ENCODE data around the gene ZNF385B. TPM values are rescaled to one million over a fixed set of nuclear protein-coding genes. Genes with fewer than 3 reads are reported as not detected.

The ZNF385B gene
- total RNA-seq, 1 donor from 2014 or later, result not detected

GRCh38 chr2:179856205-179856604 is 5.2 kb downstream of the ZNF385B start:
- no peak for DNase-seq (ENCODE audit: low read depth in 2 of 2)

DNA sequence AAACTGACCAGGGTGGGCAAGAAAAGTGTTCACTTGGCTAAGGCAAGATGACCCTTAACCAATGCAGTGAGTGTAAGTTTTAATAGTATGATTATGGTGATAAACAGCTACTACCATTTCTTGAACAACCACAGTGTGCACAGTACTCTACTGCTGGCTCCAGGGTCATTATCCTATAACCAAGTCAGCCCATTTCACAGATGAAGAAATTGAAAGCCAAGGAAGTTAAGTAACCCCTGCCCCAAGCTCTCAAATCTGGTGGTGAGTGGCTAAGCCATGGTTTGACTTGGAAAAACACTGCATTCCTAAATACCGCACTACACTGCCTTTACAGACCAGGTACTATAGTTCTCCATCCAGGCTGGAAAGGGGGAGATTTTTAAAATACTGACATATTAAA is 5.7 kb downstream of the ZNF385B start:
- DNase-seq (ENCODE audit: low read depth in 2 of 2), result no peak

- no peak for DNase-seq (ENCODE audit: low read depth in 2 of 2)
Measured at GRCh38 chr2:179854891-179855290, 6.5 kb downstream of the ZNF385B start.

DNA sequence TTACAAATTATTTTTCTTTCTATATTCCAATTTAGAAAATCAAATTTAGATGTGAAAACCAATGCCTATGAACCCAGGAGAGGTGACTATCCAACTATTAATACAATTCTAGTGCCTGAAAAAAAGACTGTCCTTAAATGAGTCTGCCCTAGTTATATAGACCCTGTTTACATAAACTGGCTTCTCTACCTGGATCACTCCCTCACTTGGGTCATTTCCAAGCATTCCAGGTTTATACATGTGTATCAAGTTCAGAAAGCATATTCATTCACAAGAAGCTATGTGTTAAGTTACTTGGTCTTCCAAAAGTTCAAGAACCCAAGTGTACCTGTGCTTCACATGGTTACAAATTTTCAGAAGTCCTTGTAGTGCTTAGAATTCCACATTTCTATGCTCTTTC is 8.3 kb downstream of the ZNF385B start:
- DNase-seq (ENCODE audit: low read depth in 2 of 2), result no peak

GRCh38 chr2:179850188-179850587 is 11.2 kb downstream of the ZNF385B start:
- no peak for DNase-seq (ENCODE audit: low read depth in 2 of 2)

GRCh38 chr2:179849719-179850118 is 11.7 kb downstream of the ZNF385B start:
- DNase-seq (ENCODE audit: low read depth in 2 of 2), result no peak

DNA sequence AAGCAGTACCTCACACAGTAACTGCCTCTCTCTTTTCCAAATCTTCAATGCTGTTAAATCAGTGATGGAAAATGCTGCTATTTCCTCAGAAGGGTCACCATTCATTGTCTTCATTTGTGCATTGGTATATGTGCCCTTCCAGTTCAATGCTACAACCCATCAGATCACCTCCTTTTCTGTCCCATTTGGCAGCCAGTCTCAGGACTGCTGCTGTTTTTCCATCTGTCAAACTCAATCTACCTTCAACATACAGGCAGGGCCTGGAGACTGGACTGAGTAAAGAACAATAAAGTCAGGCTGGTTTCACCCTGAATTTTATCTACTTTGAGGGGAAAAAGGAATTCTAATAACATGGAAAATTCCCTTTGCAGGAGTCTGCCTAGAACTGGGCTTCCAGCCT is 17.9 kb downstream of the ZNF385B start:
- no peak for DNase-seq (ENCODE audit: low read depth in 2 of 2)

DNA sequence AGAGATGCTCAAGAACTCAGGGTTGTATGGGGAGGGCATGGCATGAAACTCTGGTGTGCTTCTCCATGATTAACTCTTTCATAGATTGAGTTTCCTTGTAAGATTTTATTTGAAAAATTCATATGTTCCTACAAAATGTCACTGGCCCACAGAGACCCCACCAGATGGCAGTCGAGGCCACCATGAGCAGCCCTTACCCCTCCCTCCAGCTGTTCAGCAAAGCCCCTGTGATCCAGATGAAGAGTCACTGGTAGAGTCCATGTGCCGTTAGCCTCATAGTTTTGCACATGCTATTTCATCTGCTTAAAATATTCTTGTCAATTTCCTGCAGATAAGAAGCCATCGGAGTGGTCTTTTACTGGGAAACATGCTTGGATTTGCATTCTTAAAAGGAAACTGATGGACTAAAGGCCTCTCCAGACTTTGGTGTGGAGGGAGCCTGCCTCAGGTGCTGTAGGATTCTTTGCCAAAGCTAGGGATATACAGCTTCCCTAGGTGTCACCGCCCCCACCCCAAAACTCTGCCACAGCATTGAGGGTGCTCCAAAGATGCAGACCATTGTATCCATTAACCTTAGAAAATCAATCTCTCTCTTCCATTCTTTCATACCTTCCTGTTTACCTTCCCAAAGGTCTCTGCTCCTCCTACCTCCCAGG is 18.8 kb downstream of the ZNF385B start:
- DNase-seq (ENCODE audit: low read depth in 2 of 2), result peak; percentile 22 to 53

DNA sequence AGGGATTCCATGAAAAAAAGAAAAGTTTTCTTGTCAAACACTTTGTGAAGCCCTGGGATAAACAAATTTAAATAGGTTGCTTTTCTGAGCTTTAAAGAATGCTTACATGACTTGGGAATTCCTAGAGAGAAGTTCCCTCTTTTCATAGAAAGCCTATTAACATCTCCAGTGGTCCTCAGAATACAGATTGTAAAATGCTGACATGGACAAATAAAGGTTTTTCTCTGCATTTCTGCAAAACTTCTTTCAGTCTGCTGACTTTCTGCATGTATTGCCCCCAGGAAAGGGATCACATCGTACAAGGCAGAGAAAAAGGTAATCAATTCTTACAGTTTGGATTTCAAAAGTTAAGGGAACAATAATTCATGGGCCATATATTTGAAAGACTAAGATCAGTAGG is 20.6 kb downstream of the ZNF385B start:
- no peak for DNase-seq (ENCODE audit: low read depth in 2 of 2)

GRCh38 chr2:179837408-179837807 is 24.0 kb downstream of the ZNF385B start:
- DNase-seq (ENCODE audit: low read depth in 2 of 2), result no peak

GRCh38 chr2:179830043-179830787 is 31.2 kb downstream of the ZNF385B start:
- DNase-seq (ENCODE audit: low read depth in 2 of 2), result no peak

DNA sequence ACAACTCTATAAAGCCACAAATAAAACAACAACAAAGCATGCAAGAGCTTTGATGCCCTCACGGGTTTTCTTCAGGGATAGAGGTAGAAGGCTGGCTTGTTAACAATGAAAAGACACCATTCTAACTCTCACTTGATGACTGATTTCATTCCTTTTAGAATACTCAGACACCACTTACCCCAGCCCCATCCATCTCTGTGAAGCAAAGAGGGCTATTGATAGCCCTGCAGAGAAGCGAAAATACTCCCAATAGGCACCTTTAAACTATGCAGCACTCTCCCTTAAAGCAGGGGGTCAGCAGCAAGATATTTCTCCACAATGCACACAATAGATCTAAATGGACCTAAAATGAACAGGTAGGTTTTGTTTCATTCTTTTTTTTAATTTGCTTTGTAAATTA is 35.1 kb downstream of the ZNF385B start:
- DNase-seq (ENCODE audit: low read depth in 2 of 2), result no peak

GRCh38 chr2:179825494-179825893 is 35.9 kb downstream of the ZNF385B start:
- DNase-seq (ENCODE audit: low read depth in 2 of 2), result no peak

GRCh38 chr2:179824961-179825360 is 36.5 kb downstream of the ZNF385B start:
- no peak for DNase-seq (ENCODE audit: low read depth in 2 of 2)

- no peak for DNase-seq (ENCODE audit: low read depth in 2 of 2)
Measured at GRCh38 chr2:179822540-179822939, 38.9 kb downstream of the ZNF385B start.

DNA sequence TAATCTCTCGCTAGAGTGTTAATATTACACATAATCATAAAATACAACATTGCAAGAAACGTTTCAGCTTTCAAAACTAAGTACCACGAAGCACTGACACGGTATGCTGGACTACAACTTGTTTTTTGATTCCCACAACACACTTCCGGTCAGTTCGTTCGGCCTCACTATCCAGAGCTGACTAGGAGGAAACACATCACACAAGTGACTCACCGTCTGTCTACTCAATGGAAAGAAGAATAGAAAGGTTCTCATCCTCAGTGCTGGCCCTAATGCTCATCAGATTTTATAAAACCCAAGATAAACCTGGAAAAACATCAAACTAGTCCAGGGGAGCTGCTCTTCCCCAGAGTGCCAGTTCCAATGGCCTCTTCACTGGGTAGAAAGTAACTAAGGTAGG is 42.9 kb downstream of the ZNF385B start:
- peak; percentile 55 to 90 for DNase-seq (ENCODE audit: low read depth in 2 of 2)

DNA sequence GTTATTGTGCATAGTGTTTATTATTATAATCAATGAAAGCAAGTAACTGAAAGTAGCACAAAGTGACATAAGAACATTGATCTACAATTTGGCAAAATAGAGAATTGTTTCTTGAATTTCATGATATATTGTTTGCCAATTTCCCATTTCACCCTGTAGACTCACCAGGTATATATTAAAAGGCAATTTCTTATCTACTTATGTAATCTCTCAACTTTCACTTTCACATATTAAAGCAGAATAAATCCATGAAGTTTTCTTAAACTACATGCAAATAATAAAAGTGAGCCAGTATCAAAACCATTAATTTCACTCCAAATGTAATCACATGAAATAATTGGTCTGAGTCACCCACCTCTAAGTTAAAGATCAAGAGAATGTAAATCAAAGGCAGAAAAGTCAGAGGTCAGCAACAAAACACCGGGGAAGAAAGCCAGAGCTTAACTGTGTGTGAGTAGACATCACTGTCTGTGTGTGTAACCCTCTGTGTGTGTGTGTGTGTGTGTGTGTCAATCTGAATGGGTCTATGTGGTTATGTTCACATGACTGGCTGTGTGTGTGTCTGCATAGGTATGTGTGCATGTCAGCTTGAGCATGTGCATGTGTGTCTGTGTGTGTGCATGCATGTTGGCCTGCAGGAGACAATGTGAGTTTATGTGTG is 44.1 kb downstream of the ZNF385B start:
- DNase-seq (ENCODE audit: low read depth in 2 of 2), result peak in 1 of 2 donors; percentile 16

- DNase-seq (ENCODE audit: low read depth in 2 of 2), result no peak
Measured at GRCh38 chr2:179814050-179814449, 47.4 kb downstream of the ZNF385B start.

DNA sequence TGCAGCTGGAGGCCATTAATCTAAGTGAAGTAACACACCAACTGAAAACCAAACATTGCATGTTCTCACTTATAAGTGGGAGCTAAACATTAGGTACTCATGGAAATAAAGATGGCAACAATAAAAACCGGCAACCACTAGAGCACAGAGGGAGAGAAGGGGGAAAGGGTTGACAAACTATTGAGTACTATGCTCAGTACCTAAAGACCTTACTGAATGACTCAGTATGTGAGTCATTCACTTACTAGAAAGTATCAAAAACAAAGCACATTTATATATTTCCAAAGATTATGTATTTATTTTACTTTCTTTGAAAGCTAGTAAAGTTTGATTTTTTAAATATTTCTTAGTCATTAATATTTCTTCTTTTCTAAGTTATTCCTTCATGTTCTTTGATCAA is 48.9 kb downstream of the ZNF385B start:
- no peak for DNase-seq (ENCODE audit: low read depth in 2 of 2)

DNA sequence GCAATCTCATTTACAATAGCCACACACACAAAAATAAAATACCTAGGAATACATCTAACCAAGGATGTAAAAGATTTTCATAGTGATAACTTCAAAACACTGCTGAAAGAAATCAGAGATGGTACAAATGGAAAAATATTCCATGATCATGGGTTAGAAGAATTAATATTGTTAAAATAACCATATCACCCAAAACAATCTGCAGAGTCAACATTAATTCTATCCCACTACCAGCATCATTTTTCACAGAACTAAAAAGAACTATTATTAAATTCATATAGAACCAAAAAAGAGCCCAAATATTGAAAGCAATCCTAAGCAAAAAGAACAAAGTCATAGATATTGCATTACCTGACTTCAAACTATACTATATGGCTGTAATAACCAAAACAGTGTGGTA is 50.4 kb downstream of the ZNF385B start:
- DNase-seq (ENCODE audit: low read depth in 2 of 2), result no peak

- DNase-seq (ENCODE audit: low read depth in 2 of 2), result no peak
Measured at GRCh38 chr2:179809606-179810005, 51.8 kb downstream of the ZNF385B start.

DNA sequence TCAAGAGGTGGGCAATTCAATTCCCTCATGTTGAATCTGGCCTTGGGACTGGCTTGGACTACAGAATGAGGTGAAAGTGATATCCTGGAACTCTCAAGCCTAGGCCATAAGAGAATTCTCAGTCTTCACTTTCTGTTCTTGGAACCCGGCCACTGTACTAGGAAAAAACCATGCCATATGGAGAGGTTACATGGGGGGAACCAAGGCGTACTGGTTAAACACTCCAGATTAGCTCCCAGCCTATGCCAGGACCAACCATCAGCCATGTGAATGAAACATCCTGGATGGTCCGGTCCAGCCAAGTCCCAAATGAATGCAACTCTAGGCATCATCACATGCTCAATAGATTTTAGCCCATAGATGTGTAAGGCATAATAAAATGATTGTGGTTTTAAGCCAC is 56.4 kb downstream of the ZNF385B start:
- no peak for DNase-seq (ENCODE audit: low read depth in 2 of 2)

- no peak for DNase-seq (ENCODE audit: low read depth in 2 of 2)
Measured at GRCh38 chr2:179804206-179804605, 57.2 kb downstream of the ZNF385B start.

Data from lung microvascular endothelial cell (primary cell).